Neural cell (in vitro differentiated cells): ENCODE data around the gene CDK5RAP2. TPM values are rescaled to one million over a fixed set of nuclear protein-coding genes. Genes with fewer than 3 reads are reported as not detected.

ENCODE experiments used
- H2AFZ ChIP-seq: fragments of 200-600, 300-800 bp; sonication (generic), shearing (Covaris generic); 2 replicates; pipeline ENCODE4 v1.6.0; 2014; ENCODE audit warnings: low read depth, mild to moderate bottlenecking, antibody characterized with exemption, low read length, moderate library complexity
- H3F3A ChIP-seq: fragments of 200-600 bp; shearing (Covaris generic); 2 replicates; pipeline ENCODE4 v1.6.1; 2016; ENCODE audit warnings: mild to moderate bottlenecking, moderate library complexity, mixed read lengths, antibody characterized with exemption, low read length; ENCODE audit not compliant: insufficient read depth, poor library complexity, severe bottlenecking
- H3K27ac ChIP-seq: fragments of 200-600, 300-800 bp; sonication (generic), shearing (Covaris generic); 2 replicates; pipeline ENCODE4 v1.5.1; 2014; ENCODE audit warnings: mild to moderate bottlenecking, low read length, moderate library complexity
- H3K27me3 ChIP-seq: fragments of 300-800, 200-600 bp; sonication (generic), shearing (Covaris generic); 2 replicates; pipeline ENCODE4 v1.6.0; 2014; ENCODE audit warnings: mild to moderate bottlenecking, low read depth, low read length, moderate library complexity; ENCODE audit not compliant: insufficient read depth
- H3K36me3 ChIP-seq: fragments of 300-800, 200-600 bp; sonication (generic), shearing (Covaris generic); 2 replicates; pipeline ENCODE4 v1.5.1; 2014; ENCODE audit warnings: mild to moderate bottlenecking, antibody characterized with exemption, low read length, moderate library complexity; ENCODE audit not compliant: insufficient read depth
- H3K4me2 ChIP-seq: fragments of 300-800, 200-600 bp; sonication (generic), shearing (Covaris generic); 2 replicates; pipeline ENCODE4 v1.6.0; 2014; ENCODE audit warnings: mild to moderate bottlenecking, low read length
- H3K4me3 ChIP-seq: fragments of 300-800, 200-600 bp; sonication (generic), shearing (Covaris generic); 2 replicates; pipeline ENCODE4 v1.5.1; 2014; ENCODE audit warnings: mild to moderate bottlenecking, low read length, moderate library complexity
- H3K79me2 ChIP-seq: fragments of 200-600 bp; shearing (Covaris generic); replicated peaks from 2 replicates; pipeline ENCODE4 v1.6.0; 2014; ENCODE audit warnings: mild to moderate bottlenecking, low read length, moderate library complexity; ENCODE audit not compliant: insufficient read depth
- H3K9ac ChIP-seq: fragments of 300-800, 200-600 bp; sonication (generic), shearing (Covaris generic); 2 replicates; pipeline ENCODE4 v1.6.1; 2016; ENCODE audit warnings: mild to moderate bottlenecking, low read length, mixed read lengths
- H3K9me2 ChIP-seq: fragments of 200-600 bp; shearing (Covaris generic); 2 replicates; pipeline ENCODE4 v1.6.1; 2016; ENCODE audit warnings: mild to moderate bottlenecking, low read length, mixed read lengths; ENCODE audit not compliant: insufficient read depth
- H3K9me3 ChIP-seq: fragments of 200-600, 300-800 bp; sonication (generic), shearing (Covaris generic); 2 replicates; pipeline ENCODE4 v1.6.1; 2016; ENCODE audit warnings: mild to moderate bottlenecking, mixed run types, low read length, moderate library complexity, mixed read lengths
- H4K20me1 ChIP-seq: fragments of 200-600 bp; shearing (Covaris generic); 2 replicates; pipeline ENCODE4 v1.6.1; 2016; ENCODE audit warnings: mild to moderate bottlenecking, mixed run types; ENCODE audit not compliant: insufficient read depth
- CTCF ChIP-seq: fragments of 450-650 bp; IDR thresholded peaks from 2 replicates; pipeline ENCODE4 v1.5.1; 2014; ENCODE audit warnings: antibody characterized with exemption, mild to moderate bottlenecking, moderate library complexity; ENCODE audit not compliant: poor library complexity, severe bottlenecking
- EP300 ChIP-seq: fragments of 450-650 bp; conservative IDR thresholded peaks from 2 replicates; pipeline ENCODE4 v1.6.1; 2014; ENCODE audit warnings: antibody characterized with exemption, mild to moderate bottlenecking, moderate library complexity; ENCODE audit not compliant: poor library complexity, severe bottlenecking
- EZH2 ChIP-seq: fragments of 200-600, 300-800 bp; shearing (Covaris generic), sonication (generic); IDR thresholded peaks from 2 replicates; pipeline ENCODE4 v1.6.1; 2014; ENCODE audit warnings: antibody characterized with exemption, low read length, borderline replicate concordance, mild to moderate bottlenecking; ENCODE audit not compliant: insufficient read depth, poor library complexity, severe bottlenecking
- MXI1 ChIP-seq: fragments of 450-650 bp; conservative IDR thresholded peaks from 2 replicates; pipeline ENCODE4 v1.6.1; 2014; ENCODE audit warnings: antibody characterized with exemption, mild to moderate bottlenecking; ENCODE audit not compliant: poor library complexity, severe bottlenecking
- POLR2AphosphoS5 ChIP-seq: IDR thresholded peaks from 2 replicates; pipeline ENCODE4 v1.6.1; 2012
- RAD21 ChIP-seq: fragments of 450-650 bp; conservative IDR thresholded peaks from 2 replicates; pipeline ENCODE4 v1.6.1; 2014; ENCODE audit warnings: antibody characterized with exemption, mild to moderate bottlenecking, moderate library complexity
- REST ChIP-seq: IDR thresholded peaks from 2 replicates; pipeline ENCODE4 v1.6.1; 2012; ENCODE audit warnings: borderline replicate concordance
- SMC3 ChIP-seq: fragments of 450-650 bp; conservative IDR thresholded peaks from 2 replicates; pipeline ENCODE4 v1.6.1; 2014; ENCODE audit warnings: antibody characterized with exemption, mild to moderate bottlenecking, moderate library complexity; ENCODE audit not compliant: poor library complexity
- TAF1 ChIP-seq: IDR thresholded peaks from 2 replicates; pipeline ENCODE4 v1.6.1; 2012; ENCODE audit warnings: low read depth
- polyA plus RNA-seq: library from polyadenylated mRNA; depleted of rRNA; stranded (reverse); fragments of >200 nt; gene quantifications from 2 replicates; pipeline ENCODE4 v1.2.3, GENCODE V29; 2014

The CDK5RAP2 gene
- polyA plus RNA-seq, 1 donor from 2014 or later, result 43.3 TPM

- Histone ChIP-seq H3K36me3 (peaks cover 4% of the 10 kb centered on the region), H3K79me2 (no peaks in the 10 kb centered on the region)
- no peak for TF ChIP-seq MXI1
- TF ChIP-seq CTCF, result no peak
- TF ChIP-seq RAD21, result no peak
- no peak for TF ChIP-seq POLR2AphosphoS5
- no peak for TF ChIP-seq EP300
- no peak for TF ChIP-seq REST
- TF ChIP-seq TAF1, result no peak
- TF ChIP-seq EZH2, result no peak
Measured at GRCh38 chr9:120390637-120391190, 189.3 kb downstream of the CDK5RAP2 start.

GRCh38 chr9:120389867-120390266, 190.1 kb downstream of the CDK5RAP2 start:
- Histone ChIP-seq H3K27ac (no peak overlapping the region), H3K36me3 (peaks cover 4% of the 10 kb centered on the region), H4K20me1 (no peaks in the 10 kb centered on the region), H2AFZ (no peak overlapping the region), H3K4me2 (no peak overlapping the region), H3K9me3 (no peaks in the 10 kb centered on the region), H3K9ac (no peak overlapping the region), H3K9me2 (no peaks in the 10 kb centered on the region), H3K4me3 (no peak overlapping the region), H3K79me2 (no peaks in the 10 kb centered on the region), H3K27me3 (no peaks in the 10 kb centered on the region), H3F3A (no peaks in the 10 kb centered on the region)
- no peak for TF ChIP-seq TAF1
- TF ChIP-seq MXI1, result no peak
- TF ChIP-seq CTCF, result no peak
- no peak for TF ChIP-seq REST
- TF ChIP-seq EP300, result no peak
- TF ChIP-seq POLR2AphosphoS5, result no peak
- no peak for TF ChIP-seq RAD21
- TF ChIP-seq EZH2, result no peak
- TF ChIP-seq SMC3, result no peak

More at GRCh38 chr9:120390637-120391190, 189.3 kb downstream of the CDK5RAP2 start:
- H3K9me3 ChIP-seq, result no peaks in the 10 kb centered on the region
- H2AFZ ChIP-seq, result no peak overlapping the region
- no peak overlapping the region for H3K27ac ChIP-seq
- H3K4me2 ChIP-seq, result no peak overlapping the region
- H3K9me2 ChIP-seq, result no peaks in the 10 kb centered on the region
- H3K27me3 ChIP-seq, result no peaks in the 10 kb centered on the region
- H3K9ac ChIP-seq, result no peak overlapping the region
- H3K4me3 ChIP-seq, result no peak overlapping the region
- H4K20me1 ChIP-seq, result no peaks in the 10 kb centered on the region
- H3F3A ChIP-seq, result no peaks in the 10 kb centered on the region
